Cortex of kidney (tissue), 1 donor: ENCODE results near the gene POLH.

ENCODE experiments used
- DNase-seq: peaks from one replicate; lab custom pipeline; 2025; lab: John Stamatoyannopoulos, UW

Gene POLH

DNA sequence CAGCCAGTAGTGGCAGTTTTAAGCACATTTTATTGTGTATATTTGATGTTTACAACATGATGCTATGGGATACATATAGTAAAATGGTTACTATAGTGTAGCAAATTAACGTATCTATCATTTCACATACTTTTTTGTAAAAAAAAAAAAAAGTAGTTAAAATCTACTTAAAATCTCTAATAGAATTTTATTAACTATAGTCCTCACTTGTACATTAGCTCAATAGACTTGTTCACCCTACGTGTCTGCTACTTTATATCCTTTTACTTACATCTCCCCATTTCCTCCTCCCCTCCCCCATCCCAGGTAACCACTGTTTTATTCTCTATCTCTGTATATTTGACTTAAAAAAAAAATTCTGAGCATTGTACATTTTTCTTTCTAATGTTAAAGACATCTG lies 30.0 kb downstream of the POLH start:
- no peak for DNase-seq

DNA sequence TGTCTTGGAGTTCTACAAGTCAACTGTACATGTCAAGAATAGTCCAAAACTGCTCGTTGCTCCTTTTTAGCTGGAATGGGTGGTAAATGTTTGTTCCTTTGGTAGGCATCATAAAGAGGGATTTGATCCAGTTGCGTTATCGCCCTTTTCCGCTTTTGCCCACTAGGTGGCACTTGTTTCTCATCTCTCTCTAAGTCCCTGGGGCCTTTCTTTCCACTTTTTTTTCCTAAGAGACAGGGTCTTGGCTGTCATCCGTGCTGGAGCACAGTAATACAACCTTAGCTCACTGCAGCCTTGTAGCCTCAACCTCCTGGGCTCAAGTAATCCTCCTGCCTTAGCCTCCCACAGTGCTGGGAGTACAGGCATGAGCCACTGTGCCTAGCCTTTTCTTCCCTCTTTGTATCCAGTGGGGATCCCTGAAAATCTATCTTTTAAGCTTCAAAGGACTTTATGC lies 32.4 kb downstream of the POLH start:
- no peak for DNase-seq

DNA sequence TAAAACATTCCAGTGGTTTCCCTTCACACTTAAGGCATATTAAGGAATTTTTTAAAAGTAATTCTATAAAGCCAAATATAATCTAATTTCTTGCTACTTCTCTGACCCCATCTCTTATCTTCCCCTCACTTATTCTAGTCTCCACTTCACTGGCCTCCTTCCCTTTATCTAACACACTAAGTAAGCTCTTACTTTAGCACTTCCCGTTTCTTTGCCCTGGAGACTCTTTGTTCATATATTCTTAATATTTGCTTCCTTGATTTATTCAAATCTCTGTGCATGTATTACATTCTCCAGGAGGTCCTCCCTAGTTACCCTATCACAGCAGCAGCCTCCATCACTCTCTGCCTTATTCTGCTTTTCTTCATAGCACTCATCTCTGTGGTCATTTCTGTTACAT lies 32.8 kb downstream of the POLH start:
- DNase-seq = no peak

DNA sequence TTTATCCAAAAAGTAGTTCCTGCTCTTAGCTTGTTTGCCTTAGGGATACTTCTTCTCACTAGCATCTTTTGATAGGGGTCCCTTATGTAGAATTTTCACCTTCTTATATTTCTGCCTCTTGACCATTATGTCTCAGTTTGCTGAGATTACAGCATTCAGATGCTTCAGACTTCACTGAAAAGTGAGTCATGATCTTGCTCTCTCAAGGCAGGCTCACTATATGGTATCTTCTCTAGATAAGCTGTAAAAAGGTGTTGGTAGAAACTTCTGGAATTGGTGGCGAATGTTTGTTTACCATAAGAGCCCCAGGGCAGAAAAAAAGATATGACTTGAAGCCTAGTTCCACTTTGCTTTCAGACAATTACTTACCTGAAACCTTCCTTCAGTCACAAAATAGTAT lies 33.4 kb downstream of the POLH start:
- no peak for DNase-seq

DNA sequence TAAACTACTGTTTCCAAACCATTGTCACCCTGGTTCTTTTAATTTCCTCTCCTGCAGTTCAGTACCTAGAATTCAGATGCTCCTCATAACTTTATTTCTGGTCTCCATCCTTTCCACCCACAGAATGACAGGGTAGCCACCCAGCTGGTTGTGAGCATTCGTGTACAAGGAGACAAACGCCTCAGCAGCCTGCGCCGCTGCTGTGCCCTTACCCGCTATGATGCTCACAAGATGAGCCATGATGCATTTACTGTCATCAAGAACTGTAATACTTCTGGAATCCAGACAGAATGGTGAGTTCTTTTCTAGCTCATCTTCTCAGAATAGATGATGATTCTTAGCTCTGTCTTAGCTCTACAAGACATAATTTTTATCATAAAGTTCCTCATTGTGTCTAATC lies 34.4 kb downstream of the POLH start:
- no peak for DNase-seq

DNA sequence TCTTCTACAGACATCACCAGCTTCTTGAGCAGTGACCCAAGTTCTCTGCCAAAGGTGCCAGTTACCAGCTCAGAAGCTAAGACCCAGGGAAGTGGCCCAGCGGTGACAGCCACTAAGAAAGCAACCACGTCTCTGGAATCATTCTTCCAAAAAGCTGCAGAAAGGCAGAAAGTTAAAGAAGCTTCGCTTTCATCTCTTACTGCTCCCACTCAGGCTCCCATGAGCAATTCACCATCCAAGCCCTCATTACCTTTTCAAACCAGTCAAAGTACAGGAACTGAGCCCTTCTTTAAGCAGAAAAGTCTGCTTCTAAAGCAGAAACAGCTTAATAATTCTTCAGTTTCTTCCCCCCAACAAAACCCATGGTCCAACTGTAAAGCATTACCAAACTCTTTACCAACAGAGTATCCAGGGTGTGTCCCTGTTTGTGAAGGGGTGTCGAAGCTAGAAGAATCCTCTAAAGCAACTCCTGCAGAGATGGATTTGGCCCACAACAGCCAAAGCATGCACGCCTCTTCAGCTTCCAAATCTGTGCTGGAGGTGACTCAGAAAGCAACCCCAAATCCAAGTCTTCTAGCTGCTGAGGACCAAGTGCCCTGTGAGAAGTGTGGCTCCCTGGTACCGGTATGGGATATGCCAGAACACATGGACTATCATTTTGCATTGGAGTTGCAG lies 37.9 kb downstream of the POLH start:
- no peak for DNase-seq

DNA sequence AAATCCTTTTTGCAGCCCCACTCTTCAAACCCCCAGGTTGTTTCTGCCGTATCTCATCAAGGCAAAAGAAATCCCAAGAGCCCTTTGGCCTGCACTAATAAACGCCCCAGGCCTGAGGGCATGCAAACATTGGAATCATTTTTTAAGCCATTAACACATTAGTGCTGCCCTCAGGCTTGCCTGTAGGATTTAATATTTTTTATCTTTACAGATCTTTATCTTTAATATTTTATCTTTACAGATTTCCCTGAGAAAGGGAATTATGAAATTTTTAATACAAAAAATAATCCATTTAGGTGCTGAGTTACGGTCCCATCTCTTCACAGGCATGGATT lies 38.4 kb downstream of the POLH start:
- no peak for DNase-seq

DNA sequence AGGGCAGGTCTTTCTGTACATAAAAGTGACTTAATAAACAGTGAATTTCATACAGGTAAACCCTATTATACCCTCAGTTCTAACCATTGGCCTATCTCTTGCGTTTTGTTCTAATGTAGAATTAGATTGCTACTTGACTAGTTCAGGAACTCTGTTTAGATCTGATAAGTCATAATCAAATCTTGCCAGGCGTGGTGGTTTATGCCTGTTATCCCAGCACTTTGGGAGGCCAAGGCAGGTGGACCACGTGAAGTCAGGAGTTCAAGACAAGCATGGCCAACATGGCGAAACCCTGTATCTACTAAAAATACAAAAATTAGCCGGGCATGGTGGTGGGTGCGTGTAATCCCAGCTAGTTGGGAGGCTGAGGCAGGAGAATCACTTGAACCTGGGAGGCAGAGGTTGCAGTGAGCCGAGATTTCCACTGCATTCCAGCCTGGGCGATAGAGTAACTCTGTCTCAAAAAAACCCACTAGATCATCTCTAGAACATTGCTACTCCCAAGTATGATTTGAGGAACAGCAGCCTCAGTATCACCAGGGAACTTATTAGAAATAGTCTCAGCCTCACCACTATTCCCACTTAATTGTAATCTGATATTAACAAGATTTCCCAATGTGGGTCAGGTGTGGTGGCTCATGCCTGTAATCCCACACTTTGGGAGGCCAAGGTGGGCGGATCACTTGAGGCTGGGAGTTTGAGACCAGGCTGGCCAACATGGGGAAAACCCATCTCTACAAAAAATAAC lies 40.9 kb downstream of the POLH start:
- no peak for DNase-seq

DNA sequence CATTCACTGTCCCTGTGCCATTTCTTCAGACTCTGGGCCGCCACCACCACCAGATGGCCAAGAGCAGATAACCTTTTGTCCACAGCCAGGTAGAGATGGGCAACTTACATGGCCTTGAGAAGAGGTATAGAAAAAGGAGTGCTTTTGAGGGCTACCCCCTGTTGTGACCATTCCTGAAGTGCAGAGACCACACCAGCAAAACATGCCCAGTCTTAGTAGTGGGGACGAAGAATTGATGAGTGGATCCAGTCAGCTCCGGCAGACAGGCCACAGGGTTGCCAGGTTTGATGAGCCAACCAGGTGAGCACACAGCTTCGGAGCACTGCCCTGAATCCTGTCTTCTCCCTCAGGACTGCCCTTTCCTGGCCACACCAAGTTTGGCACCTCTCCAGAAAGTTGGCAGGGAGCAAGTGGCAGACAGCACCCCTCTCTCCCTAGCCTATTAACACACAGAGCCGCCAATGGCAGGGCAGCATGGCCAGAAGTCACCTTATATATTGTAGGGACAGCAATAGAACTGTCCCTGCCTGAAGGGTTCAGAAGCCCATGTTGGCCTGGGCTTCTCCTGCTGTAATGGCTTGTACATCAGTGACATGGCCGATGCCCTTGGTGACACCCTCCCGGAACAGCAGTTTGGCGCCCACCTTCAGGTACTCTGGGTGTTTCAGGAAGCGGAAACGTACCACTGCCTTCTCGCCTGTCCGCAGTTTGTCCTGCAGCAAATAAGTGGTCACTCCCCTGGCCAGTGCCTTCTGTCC lies 45.3 kb downstream of the POLH start:
- DNase-seq = no peak

DNA sequence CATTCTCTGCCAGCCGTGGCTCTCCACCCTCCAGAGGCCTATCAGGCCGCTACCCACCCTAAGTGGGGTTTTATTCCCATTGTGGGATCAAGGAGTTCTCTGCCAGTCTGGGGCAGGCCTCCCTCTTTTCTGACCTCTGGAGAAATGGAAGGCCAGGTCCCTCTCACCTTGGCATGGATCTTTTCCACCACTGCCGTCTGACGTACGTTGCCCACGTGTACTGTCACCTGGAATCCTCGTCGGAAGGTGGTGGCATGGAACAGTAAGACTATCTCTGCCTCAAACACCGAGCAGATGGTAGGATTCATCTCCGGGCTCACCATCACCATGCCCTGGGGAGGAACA lies 45.8 kb downstream of the POLH start:
- DNase-seq = no peak

DNA sequence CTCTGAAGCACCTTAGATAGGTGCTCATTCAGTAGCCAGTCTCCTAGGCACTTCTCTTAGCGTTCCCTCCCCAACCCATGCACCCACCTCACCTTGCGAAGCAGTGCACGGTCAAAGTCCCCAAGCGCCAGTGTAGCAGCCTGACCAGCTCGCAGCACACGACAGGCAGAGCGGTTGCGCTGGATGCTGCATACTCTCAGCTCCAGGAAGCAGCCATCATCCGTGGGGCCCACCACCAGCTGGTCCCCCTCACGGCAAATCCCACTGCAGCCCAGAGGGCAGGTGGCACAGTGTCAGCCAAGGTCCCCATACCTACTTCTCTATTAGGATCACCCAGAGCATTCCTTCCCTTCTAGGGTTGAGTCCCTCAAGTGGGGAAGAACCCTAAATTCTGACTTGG lies 46.6 kb downstream of the POLH start:
- DNase-seq = no peak

DNA sequence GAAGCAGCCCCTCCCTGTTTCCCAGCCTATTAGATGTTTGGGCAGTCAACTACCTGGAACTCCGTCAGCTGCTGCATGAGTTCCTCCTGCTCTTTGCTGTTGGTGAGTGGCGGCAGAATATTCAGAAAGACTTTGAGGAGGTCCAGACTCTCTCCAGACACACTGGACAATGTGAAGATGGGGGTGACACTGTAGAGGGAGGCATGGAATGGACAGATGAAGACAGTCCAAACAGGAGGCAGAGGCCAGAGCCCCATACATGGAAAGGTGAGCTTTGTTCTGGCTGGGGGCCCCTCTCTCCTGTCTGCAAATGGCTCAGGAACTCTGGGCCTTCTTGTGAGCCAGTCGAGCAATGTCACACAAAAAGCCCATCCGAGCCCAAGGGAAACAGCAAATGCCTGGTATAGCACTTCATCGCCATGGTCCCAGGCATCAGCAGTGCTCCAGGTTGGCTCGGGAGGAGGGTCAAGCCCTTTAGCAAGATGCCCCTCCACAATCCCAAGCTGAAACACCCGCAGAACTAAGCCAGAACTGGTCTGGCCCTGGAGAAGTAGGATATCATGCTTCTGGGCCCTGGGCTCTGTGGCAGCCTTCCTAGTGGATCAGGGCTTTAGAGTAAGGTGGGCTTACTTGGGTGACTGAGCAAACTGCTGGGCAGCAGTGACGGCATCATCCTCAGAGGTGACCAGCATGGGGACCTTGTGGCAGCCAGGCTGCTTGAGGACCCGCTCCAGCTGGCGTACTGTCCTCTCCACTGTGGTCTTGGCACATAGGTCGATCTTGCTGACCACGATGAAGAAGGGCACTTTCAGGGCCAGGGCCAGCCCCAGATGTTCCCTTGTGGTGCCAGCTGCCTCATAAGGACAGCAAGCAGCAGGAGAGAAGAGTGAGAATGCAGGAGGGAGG lies 48.1 kb downstream of the POLH start:
- no peak for DNase-seq

DNA sequence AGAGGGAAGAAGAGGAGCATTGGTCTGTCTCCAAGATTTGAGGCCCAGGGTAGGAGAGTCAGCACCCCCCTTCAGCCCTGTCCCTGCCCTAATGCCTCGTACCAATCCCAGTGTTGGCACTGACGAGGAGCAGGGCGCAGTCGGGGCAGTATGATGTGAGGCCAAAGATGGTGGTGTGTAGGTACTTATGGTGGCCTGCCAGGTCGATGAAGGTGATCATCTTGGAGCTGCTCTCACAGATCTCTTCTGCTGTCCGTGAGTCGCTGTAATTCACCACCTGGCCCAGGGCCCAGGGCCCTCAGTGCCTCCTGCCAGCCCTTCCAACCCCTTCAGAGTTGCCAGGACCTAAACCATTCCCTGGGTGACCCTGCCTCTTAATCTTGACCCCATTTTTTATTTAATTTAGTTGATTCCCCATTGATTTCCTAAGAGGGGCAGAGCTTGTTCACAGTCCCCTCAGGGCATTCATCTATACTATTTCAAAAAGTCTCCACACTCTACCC lies 48.9 kb downstream of the POLH start:
- DNase-seq = no peak

DNA sequence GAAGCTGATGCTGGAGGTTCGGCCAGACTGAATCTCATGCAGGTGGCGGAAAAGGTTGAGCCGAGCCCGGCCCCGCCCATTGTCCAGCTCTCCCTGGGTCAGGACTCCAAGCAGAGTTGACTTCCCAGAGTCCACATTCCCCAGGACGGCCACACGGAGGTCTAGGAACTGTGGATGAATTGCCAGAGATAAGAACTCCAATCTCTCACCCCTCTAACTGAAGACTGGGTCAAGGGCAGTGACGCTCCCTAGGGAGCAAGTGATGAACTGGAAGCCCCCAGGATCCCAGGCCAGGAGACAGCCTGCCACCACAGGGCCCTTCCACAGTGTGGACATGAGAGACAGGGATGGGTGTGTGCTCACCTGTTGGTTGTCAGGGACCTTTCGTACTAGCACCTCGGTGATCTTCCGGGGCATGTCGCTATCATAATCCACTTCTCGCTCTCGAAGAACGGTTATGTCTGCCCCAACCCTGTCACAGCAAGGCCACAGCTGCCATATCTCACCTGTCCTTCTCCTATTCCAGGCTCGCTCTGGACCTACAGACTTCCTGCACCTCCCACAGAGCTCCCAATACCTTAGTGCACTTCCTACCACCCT lies 49.5 kb downstream of the POLH start:
- no peak for DNase-seq

DNA sequence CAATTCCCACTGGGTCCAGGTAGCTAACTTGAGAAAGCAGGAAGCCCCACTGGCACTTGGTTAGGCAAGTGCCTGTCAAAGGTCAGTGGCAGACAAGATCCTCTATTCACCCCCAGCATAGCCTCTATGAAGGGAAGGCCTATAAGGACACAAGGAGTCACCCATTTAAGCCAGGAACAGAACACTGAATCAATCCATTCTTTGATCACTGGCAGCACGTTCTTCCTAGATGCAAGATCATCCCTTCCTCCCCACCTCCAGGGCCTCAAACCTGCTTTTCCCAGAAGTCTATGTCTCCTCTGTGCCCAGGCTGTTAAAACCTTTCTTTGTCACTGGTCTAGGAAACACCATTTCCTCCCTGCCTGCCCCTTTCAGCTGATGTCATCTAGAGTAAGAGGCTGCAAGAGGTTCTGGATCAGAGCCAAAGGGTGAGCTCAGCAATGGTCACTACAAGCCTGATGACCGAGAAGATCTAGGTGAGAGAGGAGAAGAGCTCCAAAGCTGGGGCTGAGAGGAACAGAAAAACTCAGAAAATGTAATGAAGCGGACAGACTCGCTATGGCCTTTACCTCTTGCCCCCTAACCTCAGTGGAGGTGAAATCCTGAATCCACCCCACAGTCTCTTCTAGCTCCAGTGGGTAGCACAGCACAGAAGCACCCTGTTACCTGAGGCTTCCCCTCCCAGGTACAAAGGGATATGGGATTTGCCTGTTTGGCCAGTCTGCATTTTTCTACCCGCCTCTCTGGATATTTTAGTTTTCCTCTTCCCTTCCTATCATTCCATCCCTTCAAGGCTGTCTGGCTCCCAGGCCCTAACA lies 51.2 kb downstream of the POLH start:
- DNase-seq = no peak

DNA sequence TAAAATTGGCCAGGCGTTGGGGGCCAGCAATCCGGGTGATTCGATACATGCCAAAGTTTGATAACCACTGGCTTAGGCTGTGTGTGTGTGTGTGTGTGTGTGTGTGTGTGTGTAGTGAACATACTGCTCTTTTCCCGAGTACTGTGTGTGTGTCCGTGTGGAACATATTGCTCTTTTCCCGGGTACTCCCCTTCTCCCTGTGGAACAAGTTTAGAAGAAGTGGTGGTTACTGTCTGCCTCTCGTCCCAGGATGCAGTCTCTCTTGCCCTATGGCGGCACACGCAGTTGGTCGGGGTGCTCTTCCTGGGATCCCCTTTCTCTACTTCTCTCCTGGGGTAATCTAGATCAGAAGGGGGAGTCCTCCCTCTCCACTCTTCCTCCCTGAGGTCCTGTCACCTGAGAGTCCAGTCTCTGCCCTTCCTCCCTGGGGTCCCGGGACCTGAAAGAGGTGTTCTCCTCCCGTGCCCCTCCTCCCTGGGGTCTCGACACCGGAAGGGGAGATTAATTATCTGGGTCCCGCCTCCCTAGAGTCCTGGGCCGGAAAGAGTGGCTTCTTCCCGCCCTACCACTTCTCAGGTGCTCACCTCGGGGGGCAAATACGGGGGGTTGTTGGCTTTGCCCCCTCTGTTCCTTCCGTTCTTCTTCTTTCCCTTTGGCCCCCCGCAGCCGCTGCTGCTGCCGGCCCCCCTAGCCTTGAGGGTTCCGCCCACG lies 52.6 kb downstream of the POLH start:
- no peak for DNase-seq

DNA sequence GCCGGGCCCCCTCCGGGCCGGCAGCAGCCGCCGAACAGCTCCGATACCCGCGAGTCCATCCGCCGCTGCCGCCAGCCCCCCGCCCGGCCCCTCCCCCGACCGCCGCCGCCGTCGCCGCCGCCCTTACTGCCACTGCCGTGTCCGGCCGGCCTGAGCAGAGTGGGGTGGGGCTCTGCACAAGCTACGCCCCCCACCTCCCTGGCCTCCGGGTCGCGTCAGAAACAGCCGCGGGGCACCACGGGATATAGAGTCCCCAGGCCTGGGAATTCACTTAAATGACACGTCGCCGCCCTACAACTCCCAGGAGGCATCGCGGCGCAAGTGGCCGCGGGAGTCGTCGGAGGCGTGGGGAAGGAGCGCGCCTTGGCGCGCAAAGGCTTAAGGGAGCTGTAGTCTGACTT lies 53.1 kb downstream of the POLH start, which contains the start of gene GTPBP2:
Gene GTPBP2 (minus strand): TSS at position 161 of the 401 bp plus-strand sequence. CDS start 102 bp downstream, at position 59.
- DNase-seq = no peak

DNA sequence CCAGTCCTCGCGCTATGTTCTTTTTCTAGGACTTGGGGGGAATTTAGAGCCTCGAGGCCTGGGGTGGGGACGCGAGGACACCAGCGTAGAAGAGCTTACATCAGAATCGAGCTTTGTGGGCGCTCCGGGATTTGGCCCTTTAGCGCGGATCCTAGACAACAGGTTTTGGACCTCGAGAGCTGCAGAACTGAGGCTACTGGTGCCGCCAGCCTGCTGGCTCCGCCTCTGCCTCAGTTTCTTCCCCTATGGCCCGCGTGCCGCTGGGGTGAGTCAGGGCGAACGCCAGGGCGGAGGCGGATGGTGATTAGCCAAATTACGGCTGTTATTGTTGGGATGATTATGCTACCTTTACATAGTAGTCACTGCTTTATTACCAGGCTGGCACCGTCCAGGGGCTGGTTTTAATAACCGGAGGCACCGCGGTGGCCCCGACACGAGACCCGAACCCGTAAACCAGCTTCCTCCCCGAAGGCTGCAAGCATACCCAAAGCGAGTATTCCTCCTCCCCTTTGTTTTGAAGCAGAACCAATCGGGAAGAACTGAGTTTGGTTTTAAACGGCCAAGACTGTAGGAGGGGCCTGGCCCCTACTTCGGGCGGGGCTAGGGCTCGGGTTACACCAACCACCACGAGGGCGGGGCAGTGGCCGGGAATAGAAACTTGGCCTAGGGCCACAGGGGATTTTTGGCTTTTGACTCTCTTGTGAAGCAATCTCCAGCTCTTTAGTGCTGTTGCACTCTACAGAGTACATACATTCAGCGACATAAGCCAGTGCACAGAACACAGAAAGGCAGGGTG lies 53.7 kb downstream of the POLH start:
- no peak for DNase-seq

DNA sequence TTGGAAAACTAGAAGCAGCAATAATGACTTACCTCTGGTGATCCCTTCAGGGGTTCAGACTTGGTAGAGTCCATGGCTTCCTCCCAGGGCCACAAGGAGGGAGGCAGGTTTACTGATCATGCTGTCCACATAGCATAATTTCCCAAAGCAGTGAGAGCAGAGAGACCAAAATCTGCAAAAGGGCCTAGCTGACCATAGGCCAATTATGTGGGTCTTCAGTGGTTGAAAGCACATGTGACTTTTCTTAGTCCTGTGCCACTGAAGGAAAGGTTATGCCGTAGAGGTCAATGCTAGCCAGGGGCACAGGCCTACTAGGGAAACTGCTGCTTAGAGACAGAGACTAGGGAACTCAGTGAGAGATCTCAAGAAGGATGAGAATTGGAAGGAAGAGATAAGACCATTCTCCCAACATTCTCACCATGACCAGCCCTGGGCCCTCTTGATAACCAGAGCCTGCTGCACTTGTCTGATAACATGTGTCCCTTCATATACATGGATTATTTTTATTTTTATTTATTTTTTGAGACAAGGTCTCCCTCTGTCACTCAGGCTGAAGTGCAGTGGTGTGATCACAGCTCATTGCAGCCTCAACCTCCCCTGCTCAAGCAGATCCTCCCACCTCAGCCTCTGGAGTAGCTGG lies 55.1 kb downstream of the POLH start:
- DNase-seq = no peak
